T-helper 9 cell (primary cell): ENCODE results near the gene IL1RAPL2.
A peak's percentile ranks its signal among the peaks of the same experiment; 100 is the strongest.
"Not testable (repeated sequence)": the region's sequence is repeated elsewhere in the genome, so short reads cannot be mapped to it uniquely, and the experiment has no call there.

ENCODE experiments used
- DNase-seq: peaks from one replicate; pipeline ENCODE4 v3.0.0-alpha.2; 2020

The IL1RAPL2 gene

GRCh38 chrX:104863466-104863865, 297.5 kb downstream of the IL1RAPL2 start:
- no peak for DNase-seq

GRCh38 chrX:104864296-104864695, 298.3 kb downstream of the IL1RAPL2 start:
- DNase-seq, result no peak

GRCh38 chrX:104877504-104877903, 311.5 kb downstream of the IL1RAPL2 start:
- DNase-seq, result no peak

GRCh38 chrX:104902070-104902469, 336.1 kb downstream of the IL1RAPL2 start:
- DNase-seq, result no peak

- DNase-seq, result not testable (repeated sequence)
These were observed 343.7 kb downstream of the IL1RAPL2 start for GRCh38 chrX:104909694-104910093.

- no peak for DNase-seq
These were observed 347.3 kb downstream of the IL1RAPL2 start for GRCh38 chrX:104913348-104913747.

- not testable (repeated sequence) for DNase-seq
These were observed 348.7 kb downstream of the IL1RAPL2 start for GRCh38 chrX:104914686-104915085.

GRCh38 chrX:104918122-104918521, 352.1 kb downstream of the IL1RAPL2 start:
- no peak for DNase-seq

GRCh38 chrX:104921584-104922205, 355.7 kb downstream of the IL1RAPL2 start:
- DNase-seq, result no peak

- peak; percentile 34 for DNase-seq
These were observed 356.2 kb downstream of the IL1RAPL2 start for GRCh38 chrX:104922206-104922621.

- DNase-seq, result no peak
These were observed 363.3 kb downstream of the IL1RAPL2 start for GRCh38 chrX:104929324-104929723.

GRCh38 chrX:104935581-104935980, 369.6 kb downstream of the IL1RAPL2 start:
- DNase-seq, result no peak

- DNase-seq, result no peak
These were observed 387.3 kb downstream of the IL1RAPL2 start for GRCh38 chrX:104953251-104953650.

- no peak for DNase-seq
These were observed 395.9 kb downstream of the IL1RAPL2 start for GRCh38 chrX:104961926-104962325.

GRCh38 chrX:104968241-104968640, 402.2 kb downstream of the IL1RAPL2 start:
- DNase-seq, result no peak

- DNase-seq, result no peak
These were observed 406.7 kb downstream of the IL1RAPL2 start for GRCh38 chrX:104972737-104973136.

- DNase-seq, result no peak
These were observed 421.1 kb downstream of the IL1RAPL2 start for GRCh38 chrX:104987063-104987462.

GRCh38 chrX:104988038-104988437, 422.0 kb downstream of the IL1RAPL2 start:
- no peak for DNase-seq

- DNase-seq, result no peak
These were observed 429.5 kb downstream of the IL1RAPL2 start for GRCh38 chrX:104995546-104995945.

GRCh38 chrX:105006103-105006502, 440.1 kb downstream of the IL1RAPL2 start:
- DNase-seq, result no peak

GRCh38 chrX:105006996-105007395, 441.0 kb downstream of the IL1RAPL2 start:
- DNase-seq, result no peak

GRCh38 chrX:105013719-105014118, 447.7 kb downstream of the IL1RAPL2 start:
- DNase-seq, result no peak

GRCh38 chrX:105017641-105018040, 451.6 kb downstream of the IL1RAPL2 start:
- DNase-seq, result no peak

- DNase-seq, result no peak
These were observed 452.9 kb downstream of the IL1RAPL2 start for GRCh38 chrX:105018865-105019264.

GRCh38 chrX:105028962-105029361, 463.0 kb downstream of the IL1RAPL2 start:
- not testable (repeated sequence) for DNase-seq
